ENCODE measurements around the gene ABCB1. TPM values are rescaled to one million over a fixed set of nuclear protein-coding genes. Genes with fewer than 3 reads are reported as not detected.

The ABCB1 gene
- total and polyA plus RNA-seq, 2 experiments from 2014 or later = 0.53 to 0.80 TPM

GRCh38 chr7:87590578-87590977, 10.1 kb downstream of the ABCB1 start (continued):
- TF ChIP-seq, protein P1, sequence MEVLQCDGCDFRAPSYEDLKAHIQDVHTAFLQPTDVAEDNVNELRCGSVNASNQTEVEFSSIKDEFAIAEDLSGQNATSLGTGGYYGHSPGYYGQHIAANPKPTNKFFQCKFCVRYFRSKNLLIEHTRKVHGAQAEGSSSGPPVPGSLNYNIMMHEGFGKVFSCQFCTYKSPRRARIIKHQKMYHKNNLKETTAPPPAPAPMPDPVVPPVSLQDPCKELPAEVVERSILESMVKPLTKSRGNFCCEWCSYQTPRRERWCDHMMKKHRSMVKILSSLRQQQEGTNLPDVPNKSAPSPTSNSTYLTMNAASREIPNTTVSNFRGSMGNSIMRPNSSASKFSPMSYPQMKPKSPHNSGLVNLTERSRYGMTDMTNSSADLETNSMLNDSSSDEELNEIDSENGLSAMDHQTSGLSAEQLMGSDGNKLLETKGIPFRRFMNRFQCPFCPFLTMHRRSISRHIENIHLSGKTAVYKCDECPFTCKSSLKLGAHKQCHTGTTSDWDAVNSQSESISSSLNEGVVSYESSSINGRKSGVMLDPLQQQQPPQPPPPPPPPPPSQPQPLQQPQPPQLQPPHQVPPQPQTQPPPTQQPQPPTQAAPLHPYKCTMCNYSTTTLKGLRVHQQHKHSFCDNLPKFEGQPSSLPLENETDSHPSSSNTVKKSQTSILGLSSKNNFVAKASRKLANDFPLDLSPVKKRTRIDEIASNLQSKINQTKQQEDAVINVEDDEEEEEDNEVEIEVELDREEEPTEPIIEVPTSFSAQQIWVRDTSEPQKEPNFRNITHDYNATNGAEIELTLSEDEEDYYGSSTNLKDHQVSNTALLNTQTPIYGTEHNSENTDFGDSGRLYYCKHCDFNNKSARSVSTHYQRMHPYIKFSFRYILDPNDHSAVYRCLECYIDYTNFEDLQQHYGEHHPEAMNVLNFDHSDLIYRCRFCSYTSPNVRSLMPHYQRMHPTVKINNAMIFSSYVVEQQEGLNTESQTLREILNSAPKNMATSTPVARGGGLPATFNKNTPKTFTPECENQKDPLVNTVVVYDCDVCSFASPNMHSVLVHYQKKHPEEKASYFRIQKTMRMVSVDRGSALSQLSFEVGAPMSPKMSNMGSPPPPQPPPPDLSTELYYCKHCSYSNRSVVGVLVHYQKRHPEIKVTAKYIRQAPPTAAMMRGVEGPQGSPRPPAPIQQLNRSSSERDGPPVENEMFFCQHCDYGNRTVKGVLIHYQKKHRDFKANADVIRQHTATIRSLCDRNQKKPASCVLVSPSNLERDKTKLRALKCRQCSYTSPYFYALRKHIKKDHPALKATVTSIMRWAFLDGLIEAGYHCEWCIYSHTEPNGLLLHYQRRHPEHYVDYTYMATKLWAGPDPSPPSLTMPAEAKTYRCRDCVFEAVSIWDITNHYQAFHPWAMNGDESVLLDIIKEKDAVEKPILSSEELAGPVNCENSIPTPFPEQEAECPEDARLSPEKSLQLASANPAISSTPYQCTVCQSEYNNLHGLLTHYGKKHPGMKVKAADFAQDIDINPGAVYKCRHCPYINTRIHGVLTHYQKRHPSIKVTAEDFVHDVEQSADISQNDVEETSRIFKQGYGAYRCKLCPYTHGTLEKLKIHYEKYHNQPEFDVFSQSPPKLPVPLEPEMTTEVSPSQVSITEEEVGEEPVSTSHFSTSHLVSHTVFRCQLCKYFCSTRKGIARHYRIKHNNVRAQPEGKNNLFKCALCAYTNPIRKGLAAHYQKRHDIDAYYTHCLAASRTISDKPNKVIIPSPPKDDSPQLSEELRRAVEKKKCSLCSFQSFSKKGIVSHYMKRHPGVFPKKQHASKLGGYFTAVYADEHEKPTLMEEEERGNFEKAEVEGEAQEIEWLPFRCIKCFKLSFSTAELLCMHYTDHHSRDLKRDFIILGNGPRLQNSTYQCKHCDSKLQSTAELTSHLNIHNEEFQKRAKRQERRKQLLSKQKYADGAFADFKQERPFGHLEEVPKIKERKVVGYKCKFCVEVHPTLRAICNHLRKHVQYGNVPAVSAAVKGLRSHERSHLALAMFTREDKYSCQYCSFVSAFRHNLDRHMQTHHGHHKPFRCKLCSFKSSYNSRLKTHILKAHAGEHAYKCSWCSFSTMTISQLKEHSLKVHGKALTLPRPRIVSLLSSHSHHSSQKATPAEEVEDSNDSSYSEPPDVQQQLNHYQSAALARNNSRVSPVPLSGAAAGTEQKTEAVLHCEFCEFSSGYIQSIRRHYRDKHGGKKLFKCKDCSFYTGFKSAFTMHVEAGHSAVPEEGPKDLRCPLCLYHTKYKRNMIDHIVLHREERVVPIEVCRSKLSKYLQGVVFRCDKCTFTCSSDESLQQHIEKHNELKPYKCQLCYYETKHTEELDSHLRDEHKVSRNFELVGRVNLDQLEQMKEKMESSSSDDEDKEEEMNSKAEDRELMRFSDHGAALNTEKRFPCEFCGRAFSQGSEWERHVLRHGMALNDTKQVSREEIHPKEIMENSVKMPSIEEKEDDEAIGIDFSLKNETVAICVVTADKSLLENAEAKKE (CRISPR knock-in tag; IDR thresholded peaks at IDR 0.05) = no peak
- TF ChIP-seq EZH2 (IDR thresholded peaks at IDR 0.05; ENCODE audit: low read depth, unreplicated experiment) (no peak), JUNB (IDR thresholded peaks at IDR 0.05; ENCODE audit: unreplicated experiment) (no peak), ZNF114 (CRISPR knock-in tag; IDR thresholded peaks at IDR 0.05) (no peak), EZH2phosphoT487 (IDR thresholded peaks at IDR 0.05; ENCODE audit: unreplicated experiment) (no peak), CREB1 (CRISPR knock-in tag; IDR thresholded peaks at IDR 0.05; ENCODE audit: low read depth) (no peak), STAT1 (IDR thresholded peaks at IDR 0.05; ENCODE audit: unreplicated experiment) (no peak)
- TF ChIP-seq, protein P2, sequence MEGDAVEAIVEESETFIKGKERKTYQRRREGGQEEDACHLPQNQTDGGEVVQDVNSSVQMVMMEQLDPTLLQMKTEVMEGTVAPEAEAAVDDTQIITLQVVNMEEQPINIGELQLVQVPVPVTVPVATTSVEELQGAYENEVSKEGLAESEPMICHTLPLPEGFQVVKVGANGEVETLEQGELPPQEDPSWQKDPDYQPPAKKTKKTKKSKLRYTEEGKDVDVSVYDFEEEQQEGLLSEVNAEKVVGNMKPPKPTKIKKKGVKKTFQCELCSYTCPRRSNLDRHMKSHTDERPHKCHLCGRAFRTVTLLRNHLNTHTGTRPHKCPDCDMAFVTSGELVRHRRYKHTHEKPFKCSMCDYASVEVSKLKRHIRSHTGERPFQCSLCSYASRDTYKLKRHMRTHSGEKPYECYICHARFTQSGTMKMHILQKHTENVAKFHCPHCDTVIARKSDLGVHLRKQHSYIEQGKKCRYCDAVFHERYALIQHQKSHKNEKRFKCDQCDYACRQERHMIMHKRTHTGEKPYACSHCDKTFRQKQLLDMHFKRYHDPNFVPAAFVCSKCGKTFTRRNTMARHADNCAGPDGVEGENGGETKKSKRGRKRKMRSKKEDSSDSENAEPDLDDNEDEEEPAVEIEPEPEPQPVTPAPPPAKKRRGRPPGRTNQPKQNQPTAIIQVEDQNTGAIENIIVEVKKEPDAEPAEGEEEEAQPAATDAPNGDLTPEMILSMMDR (conservative IDR thresholded peaks at IDR 0.05; ENCODE audit: low read depth in 2 of 2) = no peak

DNA sequence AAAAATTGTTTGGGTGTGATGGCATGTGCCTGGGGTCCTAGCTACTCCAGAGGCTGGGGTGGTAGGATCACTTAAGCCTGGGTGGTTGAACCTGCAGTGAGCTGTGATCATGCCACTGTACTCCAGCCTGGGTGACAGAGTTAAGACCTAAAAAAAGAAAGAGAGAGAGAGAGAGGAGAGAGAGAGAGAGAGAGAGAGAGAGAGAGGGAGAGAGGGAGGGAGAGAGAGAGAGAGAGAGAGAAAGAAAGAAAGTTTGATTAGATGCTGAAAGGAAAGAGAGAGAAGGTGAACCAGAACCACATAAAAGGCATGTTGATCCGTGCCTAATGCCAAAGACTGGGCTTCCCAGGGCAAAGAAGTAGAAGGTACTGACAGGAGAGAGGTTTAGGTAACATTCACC, 11.1 kb downstream of the ABCB1 start:
- no peaks in the 10 kb centered on the region for H3K27me3 ChIP-seq (ENCODE audit: insufficient read depth)
- Mint-ChIP-seq H3K4me3 (no peak overlapping the region), H3K4me1 (no peaks in the 10 kb centered on the region), H3K9me3 (no peaks in the 10 kb centered on the region), H3K36me3 (ENCODE audit: low read depth) (no peaks in the 10 kb centered on the region), H3K27ac (no peak overlapping the region), H3K27me3 (ENCODE audit: insufficient read depth, low read depth, poor library complexity) (no peaks in the 10 kb centered on the region)
- H4K20me1 ChIP-seq (replicated peaks; ENCODE audit: insufficient read depth) = no peaks in the 10 kb centered on the region
- no peak overlapping the region for H3K27ac ChIP-seq (ENCODE audit: low read depth)
- no peak for ATAC-seq
- H3K4me2 ChIP-seq = no peak overlapping the region
- H2AFZ ChIP-seq = no peak overlapping the region
- no peaks in the 10 kb centered on the region for H3K79me2 ChIP-seq (replicated peaks; ENCODE audit: insufficient read depth)
- no peaks in the 10 kb centered on the region for H3F3A ChIP-seq (replicated peaks; ENCODE audit: low read depth)
- H3K4me1 ChIP-seq (ENCODE audit: insufficient read depth) = no peaks in the 10 kb centered on the region
- H3K4me3 ChIP-seq = no peak overlapping the region
- no peaks in the 10 kb centered on the region for H3K9me2 ChIP-seq (ENCODE audit: insufficient read depth)
- no peak for DNase-seq (ENCODE audit: low spot score)
- no peaks in the 10 kb centered on the region for H3K36me3 ChIP-seq (ENCODE audit: insufficient read depth)
- TF ChIP-seq, protein P1 (CRISPR knock-in tag; IDR thresholded peaks at IDR 0.05) = no peak
- no peak for TF ChIP-seq NANOG (IDR thresholded peaks at IDR 0.05; ENCODE audit: borderline replicate concordance)

All from GM23338 (cell line).